HG03432 (cell line): Measurements from ENCODE around the gene RBM42.
"Not testable (repeated sequence)": the region's sequence is repeated elsewhere in the genome, so short reads cannot be mapped to it uniquely, and the experiment has no call there.

Experiments
- ATAC-seq: cut with Tn5 transposase; IDR thresholded peaks from one replicate; pipeline ENCODE4 v1.9.1; 2021; ENCODE audit warnings: mild to moderate bottlenecking, moderate library complexity; ENCODE audit not compliant: unreplicated experiment

The RBM42 gene

GRCh38 chr19:35648017-35648961 lies 19.5 kb downstream of the RBM42 start, which contains the start of gene COX6B1:
TSS of gene COX6B1 (plus strand) at chr19:35648323. CDS start at chr19:35651244, 2,921 bp downstream.
- ATAC-seq, result peak; percentile 47

GRCh38 chr19:35650581-35650980 lies 21.7 kb downstream of the RBM42 start:
- ATAC-seq, result no peak

- ATAC-seq, result not testable (repeated sequence)
Measured at GRCh38 chr19:35654828-35655227, 26.0 kb downstream of the RBM42 start.

DNA sequence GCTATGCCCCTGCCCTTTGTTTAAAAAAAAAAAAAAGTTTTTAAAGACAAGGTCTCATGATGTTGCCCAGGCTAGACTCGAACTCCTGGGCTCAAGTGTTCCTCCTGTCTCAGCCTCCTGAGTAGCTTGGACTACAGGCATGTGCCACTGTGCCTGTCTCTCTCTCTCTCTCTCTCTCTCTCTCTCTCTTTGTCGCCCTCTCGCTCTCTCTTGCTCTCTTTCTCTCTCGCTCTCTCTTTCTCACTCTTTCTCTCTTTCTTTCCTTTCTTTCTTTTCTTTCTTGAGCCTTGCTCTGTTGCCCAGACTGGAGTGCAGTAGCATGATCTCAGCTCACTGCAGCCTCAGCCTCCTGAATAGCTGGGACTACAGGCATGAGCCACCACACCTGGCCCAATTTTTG lies 26.8 kb downstream of the RBM42 start:
- no peak for ATAC-seq

GRCh38 chr19:35656700-35657099 lies 27.9 kb downstream of the RBM42 start:
- no peak for ATAC-seq

- ATAC-seq, result no peak
Measured at GRCh38 chr19:35657904-35658700, 29.3 kb downstream of the RBM42 start.

DNA sequence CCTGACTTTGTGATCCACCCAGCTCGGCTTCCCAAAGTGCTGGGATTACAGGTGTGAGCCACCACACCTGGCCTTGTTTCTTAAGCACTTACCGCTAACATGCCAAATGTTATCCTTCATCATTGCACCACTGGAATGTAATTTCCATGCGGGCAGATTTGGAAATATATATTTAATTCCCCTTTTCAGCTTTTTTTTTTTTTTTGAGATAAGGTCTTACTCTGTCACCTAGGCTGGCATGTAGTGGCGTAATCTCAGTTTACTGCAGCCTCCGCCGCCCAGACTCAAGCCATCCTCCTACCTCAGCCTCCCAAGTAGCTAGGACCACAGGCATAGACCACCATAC lies 33.1 kb downstream of the RBM42 start:
- no peak for ATAC-seq

GRCh38 chr19:35663981-35664380 lies 35.1 kb downstream of the RBM42 start:
- ATAC-seq, result no peak

DNA sequence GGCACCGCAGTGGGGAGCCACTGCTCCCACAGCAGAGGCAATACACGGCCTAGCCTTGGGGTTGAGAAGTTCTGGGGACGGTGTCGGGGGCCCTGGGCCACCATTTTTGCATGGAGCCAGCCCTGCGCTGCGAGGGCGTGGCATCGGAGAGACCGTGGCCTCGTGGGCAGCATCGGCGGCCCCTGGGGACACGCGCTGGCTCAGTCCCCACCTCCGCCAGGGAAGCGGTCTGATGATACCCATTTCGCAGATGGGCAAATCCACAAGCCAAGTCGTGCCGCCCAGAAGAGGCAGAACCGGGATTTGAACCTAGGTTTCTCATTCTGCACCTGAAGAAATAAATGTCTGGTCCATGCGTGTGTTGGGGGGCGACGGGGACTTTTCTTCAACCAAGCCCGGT lies 36.3 kb downstream of the RBM42 start:
- no peak for ATAC-seq

- no peak for ATAC-seq
Measured at GRCh38 chr19:35665604-35666003, 36.8 kb downstream of the RBM42 start.

- ATAC-seq, result no peak
Measured at GRCh38 chr19:35666251-35666913, 37.5 kb downstream of the RBM42 start, which contains the start of gene UPK1A. TSS of gene UPK1A (plus strand) at chr19:35666517. CDS start at chr19:35666813, 296 bp downstream.

DNA sequence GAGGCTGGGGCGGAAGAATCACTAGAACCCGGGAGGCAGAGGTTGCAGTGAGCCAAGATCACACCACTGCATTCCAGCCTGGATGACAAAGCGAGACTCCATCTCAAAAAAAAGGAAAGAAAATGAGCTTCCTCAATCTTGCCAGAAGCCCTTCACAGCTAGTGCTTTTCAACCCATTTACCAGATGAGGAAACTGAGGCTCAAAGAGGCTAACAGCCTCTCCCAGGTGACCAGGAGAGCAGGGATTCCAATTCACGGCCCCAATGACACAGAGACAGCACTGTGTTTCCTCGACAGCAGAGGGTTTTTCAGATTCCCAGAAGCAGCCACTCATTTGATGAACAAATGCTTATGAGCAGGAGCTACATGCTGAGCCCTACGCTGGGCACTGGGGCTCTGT lies 40.7 kb downstream of the RBM42 start:
- no peak for ATAC-seq

GRCh38 chr19:35669974-35670373 lies 41.1 kb downstream of the RBM42 start:
- ATAC-seq, result no peak

DNA sequence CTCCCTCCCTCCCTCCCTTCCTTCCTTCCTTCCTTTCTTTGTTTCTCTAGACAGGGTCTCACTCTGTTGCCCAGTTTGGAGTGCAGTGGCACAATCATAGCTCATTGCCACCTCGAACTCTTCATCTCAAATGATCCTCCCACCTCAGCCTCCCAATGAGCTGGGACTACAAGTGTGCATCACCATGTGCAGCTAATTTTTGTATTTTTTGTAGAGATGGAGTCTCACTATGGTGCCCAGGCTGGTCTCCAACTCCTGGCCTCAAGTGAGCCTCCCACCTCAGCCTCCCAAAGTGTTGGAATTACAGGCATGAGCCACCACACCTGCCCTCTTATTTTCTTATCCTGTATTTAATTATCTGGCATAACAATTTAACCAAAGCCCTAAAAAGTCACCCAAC lies 41.9 kb downstream of the RBM42 start:
- no peak for ATAC-seq

GRCh38 chr19:35671818-35672217 lies 43.0 kb downstream of the RBM42 start:
- ATAC-seq, result no peak

DNA sequence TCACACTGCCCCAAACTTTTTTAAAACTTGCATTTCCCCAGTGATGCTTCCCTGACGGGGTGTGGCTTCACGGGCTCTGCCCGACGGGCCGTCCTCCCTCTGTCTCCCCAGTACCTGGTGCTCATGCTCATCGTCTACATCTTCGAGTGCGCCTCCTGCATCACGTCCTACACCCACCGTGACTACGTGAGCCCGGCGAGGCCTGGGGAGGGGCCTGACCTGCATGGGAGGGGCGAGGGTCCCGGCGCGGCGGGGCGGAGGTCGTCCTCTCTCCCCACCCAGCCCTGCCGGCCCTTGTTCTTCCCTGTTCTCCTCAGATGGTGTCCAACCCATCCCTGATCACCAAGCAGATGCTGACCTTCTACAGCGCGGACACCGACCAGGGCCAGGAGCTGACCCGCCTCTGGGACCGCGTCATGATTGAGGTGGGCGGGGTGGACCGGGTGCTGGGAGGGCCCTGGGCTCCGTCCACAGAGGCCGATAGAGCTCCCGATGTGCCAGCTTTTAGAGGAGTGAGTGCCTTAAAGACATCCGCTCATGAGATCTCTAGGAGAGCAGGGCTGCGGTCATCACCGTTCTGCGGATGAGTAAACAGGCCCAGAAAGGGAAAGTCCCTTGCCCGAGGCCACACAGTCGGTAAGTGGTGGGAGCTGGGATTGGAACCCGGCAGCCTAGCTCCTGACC lies 44.4 kb downstream of the RBM42 start:
- ATAC-seq, result no peak

GRCh38 chr19:35675589-35676140 lies 46.8 kb downstream of the RBM42 start:
- ATAC-seq, result no peak
